Sigmoid colon (tissue), 7 donors: Measurements from ENCODE around the gene MAP3K14. TPM values are rescaled to one million over a fixed set of nuclear protein-coding genes. Genes with fewer than 3 reads are reported as not detected.
A peak's percentile ranks its signal among the peaks of the same experiment; 100 is the strongest.

Experiments
- DNase-seq: peaks from one replicate; pipeline ENCODE4 v3.0.0-alpha.2; 2019
- H3K27ac ChIP-seq, 4 donors: fragments of 200-600 bp; sonication (generic); one replicate each; pipeline ENCODE4 v1.5.1; 2016 to 2019; ENCODE audit warnings: mild to moderate bottlenecking in 1 of 4
- H3K27me3 ChIP-seq, 3 donors: fragments of 200-600 bp; sonication (generic); one replicate each; pipeline ENCODE4 v1.5.1; 2019; ENCODE audit warnings: mild to moderate bottlenecking in 1 of 3
- H3K36me3 ChIP-seq, 4 donors: fragments of 200-600 bp; sonication (generic); one replicate each; pipeline ENCODE4 v1.5.1; 2016 to 2019
- H3K4me1 ChIP-seq, 4 donors: fragments of 200-600 bp; sonication (generic); one replicate each; pipeline ENCODE4 v1.5.1; 2017 to 2019
- H3K4me3 ChIP-seq, 4 donors: fragments of 200-600 bp; sonication (generic); one replicate each; pipeline ENCODE4 v1.5.1; 2017 to 2019; ENCODE audit warnings: mild to moderate bottlenecking in 2 of 4, moderate library complexity in 1 of 4
- H3K9me3 ChIP-seq, 4 donors: fragments of 200-600 bp in 3 of 4; sonication (generic) in 3 of 4; one replicate each; pipeline versions ENCODE4 v1.5.1 to v1.6.1; 2013 to 2019
- CTCF ChIP-seq, 4 experiments: fragments of 450-650 bp in 3 of 4; fragments of 200-600 bp in 1 of 4; IDR thresholded peaks; one replicate each; pipeline ENCODE4 v1.5.1; 2016 to 2019; ENCODE audit warnings: antibody characterized with exemption in 4 of 4, mild to moderate bottlenecking in 3 of 4, moderate library complexity in 2 of 4
- EP300 ChIP-seq, 4 donors: sonication (generic); formaldehyde crosslinking; IDR thresholded peaks; one replicate each; pipeline ENCODE4 v1.6.1; 2017; ENCODE audit warnings: antibody characterized with exemption in 4 of 4
- POLR2A ChIP-seq, 2 donors: fragments of 450-650 bp; IDR thresholded peaks; one replicate each; pipeline ENCODE4 v1.6.1; 2016; ENCODE audit warnings: antibody characterized with exemption in 2 of 2, mild to moderate bottlenecking in 2 of 2, moderate library complexity in 2 of 2
- POLR2AphosphoS5 ChIP-seq, 4 donors: sonication (generic); formaldehyde crosslinking; IDR thresholded peaks; one replicate each; pipeline ENCODE4 v1.6.1; 2017; ENCODE audit warnings: antibody characterized with exemption in 4 of 4
- WGBS, 2 donors: extraction: QIAGEN DNeasy Blood & Tissue Kit; methylation state at CpG; one replicate each; pipeline ENCODE4 v1.1.7; 2013; 5-methylcytosine and 5-hydroxymethylcytosine counted together
- intact Hi-C: fragments of 100-400 bp; cut with DNase I; formaldehyde crosslinking; loops from one replicate; pipeline ENCODE4 v1.15.1; 2023
- polyA plus RNA-seq, 3 donors: library from polyadenylated mRNA; stranded (reverse); fragments of 200-250 nt; gene quantifications; one replicate each; pipeline ENCODE4 v1.2.3, GENCODE V29; 2013
- total RNA-seq, 4 donors: library from RNA; depleted of rRNA; stranded (reverse); fragments of >200 nt; gene quantifications; one replicate each; pipeline ENCODE4 v1.1.0, GENCODE V29; 2016
- donor health status: healthy with polysubstance abuse.
- donor health status: Bipolar disorder and iron deficiency.
- donor health status: healthy.

MAP3K14 gene
- total and polyA plus RNA-seq, 7 donors: 7.2 to 28.5 (median 11.1) TPM

GRCh38 chr17:45227101-45227925 lies 89.5 kb downstream of the MAP3K14 start:
- Histone ChIP-seq H3K36me3 (no peaks in the 10 kb centered on the region), H3K4me3 (peak overlapping the region in 1 of 4 donors; percentile 5), H3K27ac (peak overlapping the region; percentile 62 to 79 (median 74)), H3K9me3 (no peaks in the 10 kb centered on the region), H3K4me1 (peaks cover 0 to 26% (median 12%) of the 10 kb centered on the region in 4 donors), H3K27me3 (peaks cover 1 to 16% (median 5%) of the 10 kb centered on the region in 3 donors)
- TF ChIP-seq CTCF (IDR thresholded peaks at IDR 0.05): no peak
- intact Hi-C loops: no loop called here
- DNase-seq: no peak
- 38 to 50% methylated on average over 8 of the region's 8 CpGs for WGBS, 2 donors

- no peak for TF ChIP-seq POLR2A (IDR thresholded peaks at IDR 0.05)
- no peak for TF ChIP-seq CTCF (IDR thresholded peaks at IDR 0.05)
- no peak for TF ChIP-seq EP300 (IDR thresholded peaks at IDR 0.05)
- TF ChIP-seq POLR2AphosphoS5 (IDR thresholded peaks at IDR 0.05): no peak
- H3K4me3 ChIP-seq: peak overlapping the region in 1 of 4 donors; percentile 6
- no peaks in the 10 kb centered on the region for H3K9me3 ChIP-seq
- 37 to 70% methylated on average over 3 of the region's 3 CpGs for WGBS, 2 donors
- peak overlapping the region; percentile 62 to 79 (median 74) for H3K27ac ChIP-seq
- intact Hi-C loops: no loop called here
- H3K36me3 ChIP-seq: no peaks in the 10 kb centered on the region
- no peak for DNase-seq
- H3K4me1 ChIP-seq: peaks cover 0 to 33% (median 18%) of the 10 kb centered on the region in 4 donors
- H3K27me3 ChIP-seq: peaks cover 7 to 23% (median 10%) of the 10 kb centered on the region in 3 donors
Measured at GRCh38 chr17:45226576-45226975, 90.2 kb downstream of the MAP3K14 start.

GRCh38 chr17:45225964-45226530 lies 90.8 kb downstream of the MAP3K14 start:
- no peaks in the 10 kb centered on the region for H3K9me3 ChIP-seq
- peaks cover 0 to 37% (median 21%) of the 10 kb centered on the region in 4 donors for H3K4me1 ChIP-seq
- peak overlapping the region in 1 of 4 donors; percentile 6 for H3K4me3 ChIP-seq
- no peaks in the 10 kb centered on the region for H3K36me3 ChIP-seq
- peak overlapping the region; percentile 62 to 79 (median 74) for H3K27ac ChIP-seq
- 43 to 73% methylated on average over 11 of the region's 11 CpGs for WGBS, 2 donors
- peak; percentile 86 for DNase-seq
- intact Hi-C loops: no loop called here
- H3K27me3 ChIP-seq: peaks cover 7 to 28% (median 15%) of the 10 kb centered on the region in 3 donors
- TF ChIP-seq EP300 (IDR thresholded peaks at IDR 0.05): peak in 1 of 4 donors; percentile 15
- TF ChIP-seq POLR2A (IDR thresholded peaks at IDR 0.05): no peak
- TF ChIP-seq CTCF (IDR thresholded peaks at IDR 0.05): no peak
- TF ChIP-seq POLR2AphosphoS5 (IDR thresholded peaks at IDR 0.05): peak in 1 of 4 donors; percentile 28

GRCh38 chr17:45225051-45225700 lies 91.6 kb downstream of the MAP3K14 start:
- peak overlapping the region in 3 of 4 donors; percentile 44 to 79 (median 76) for H3K27ac ChIP-seq
- no peaks in the 10 kb centered on the region for H3K9me3 ChIP-seq
- no peak overlapping the region for H3K4me3 ChIP-seq
- H3K36me3 ChIP-seq: no peaks in the 10 kb centered on the region
- intact Hi-C loops: no loop called here
- 49 to 77% methylated on average over 7 of the region's 7 CpGs for WGBS, 2 donors
- peaks cover 7 to 31% (median 18%) of the 10 kb centered on the region in 3 donors for H3K27me3 ChIP-seq
- TF ChIP-seq EP300 (IDR thresholded peaks at IDR 0.05) (no peak), CTCF (IDR thresholded peaks at IDR 0.05) (no peak), POLR2A (IDR thresholded peaks at IDR 0.05) (no peak), POLR2AphosphoS5 (IDR thresholded peaks at IDR 0.05) (no peak)
- H3K4me1 ChIP-seq: peaks cover 0 to 33% (median 23%) of the 10 kb centered on the region in 4 donors
- DNase-seq: no peak
